Heart left ventricle (tissue), 13 donors: Measurements from ENCODE around the gene SKOR1.

Experiments used
- POLR2A ChIP-seq, 2 donors: fragments of 450-650 bp; IDR thresholded peaks; one replicate each; pipeline ENCODE4 v1.6.1; 2017; ENCODE audit warnings: antibody characterized with exemption in 2 of 2, mild to moderate bottlenecking in 2 of 2, moderate library complexity in 2 of 2
- TF ChIP-seq, protein P1 (sequence below), 12 donors: fragments of 200-600 bp; sonication (generic) in 4 of 12; IDR thresholded peaks; one replicate each; pipeline versions ENCODE4 v1.5.0 to v1.8.0; 2018 to 2022; ENCODE audit warnings: antibody characterized with exemption in 12 of 12, mild to moderate bottlenecking in 5 of 12
- donor health status: ischemic (EF 13 %, LVEDD 7.1; RV severe dilation, severe dysfunction).
- donor health status: DM: no; HTN: yes; CAD: no.
- donor health status: DM: no; HTN: no; CAD: no.
- donor health status: ischemic (EF 25% LVEDD 6.9; RV normal size, moderate dysfunction).
- donor health status: ischemic (EF 25% LVEDD 5.7; RV mildly dilated, moderate dysfunction).
- donor health status: ischemic (EF 35%, LVEDD 5.7; RV mildly dilated, moderate dysfunction).
- donor health status: nonischemic (EF 11% LVEDD 7.7; RV severe dilation, severe dysfunction).
- donor health status: DM: yes; HTN: yes; CAD: no.
- donor health status: PGD.
- donor health status: ischemic (EF 29% LVEDD 5.4; RV normal size, mild dysfunction).
- donor health status: nonischemic (EF 23%, LVEDD 6.1; RV moderate dilation, normal function).

DNA sequence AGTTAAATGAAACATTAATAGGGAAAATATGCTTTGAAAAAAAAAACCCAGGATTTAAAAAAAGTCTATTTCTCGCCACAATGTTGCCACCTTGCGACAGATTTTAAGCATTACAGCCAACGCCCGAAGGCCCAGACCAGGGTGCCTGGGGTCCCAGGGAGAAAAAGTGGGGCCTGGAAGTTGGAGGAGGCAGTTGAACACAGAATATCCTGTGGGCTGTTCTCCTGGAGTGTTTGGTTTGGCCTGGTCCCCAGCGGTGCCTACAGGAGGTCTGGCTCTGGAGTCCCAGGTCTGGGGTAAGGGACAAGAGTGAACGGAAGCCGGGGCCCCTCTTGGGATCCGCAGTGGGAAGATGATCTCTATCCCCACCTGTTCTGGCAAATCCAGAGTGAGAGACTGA, 11.2 kb downstream of the SKOR1 start:
- TF ChIP-seq, protein P1, sequence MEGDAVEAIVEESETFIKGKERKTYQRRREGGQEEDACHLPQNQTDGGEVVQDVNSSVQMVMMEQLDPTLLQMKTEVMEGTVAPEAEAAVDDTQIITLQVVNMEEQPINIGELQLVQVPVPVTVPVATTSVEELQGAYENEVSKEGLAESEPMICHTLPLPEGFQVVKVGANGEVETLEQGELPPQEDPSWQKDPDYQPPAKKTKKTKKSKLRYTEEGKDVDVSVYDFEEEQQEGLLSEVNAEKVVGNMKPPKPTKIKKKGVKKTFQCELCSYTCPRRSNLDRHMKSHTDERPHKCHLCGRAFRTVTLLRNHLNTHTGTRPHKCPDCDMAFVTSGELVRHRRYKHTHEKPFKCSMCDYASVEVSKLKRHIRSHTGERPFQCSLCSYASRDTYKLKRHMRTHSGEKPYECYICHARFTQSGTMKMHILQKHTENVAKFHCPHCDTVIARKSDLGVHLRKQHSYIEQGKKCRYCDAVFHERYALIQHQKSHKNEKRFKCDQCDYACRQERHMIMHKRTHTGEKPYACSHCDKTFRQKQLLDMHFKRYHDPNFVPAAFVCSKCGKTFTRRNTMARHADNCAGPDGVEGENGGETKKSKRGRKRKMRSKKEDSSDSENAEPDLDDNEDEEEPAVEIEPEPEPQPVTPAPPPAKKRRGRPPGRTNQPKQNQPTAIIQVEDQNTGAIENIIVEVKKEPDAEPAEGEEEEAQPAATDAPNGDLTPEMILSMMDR (IDR thresholded peaks at IDR 0.05), result peak; percentile 65 to 90 (median 83)
- no peak for TF ChIP-seq POLR2A (IDR thresholded peaks at IDR 0.05)
